HG03064 (cell line): ENCODE data around the gene RASEF.
"Not testable (repeated sequence)": the region's sequence is repeated elsewhere in the genome, so short reads cannot be mapped to it uniquely, and the experiment has no call there.

Experiments
- ATAC-seq: cut with Tn5 transposase; IDR thresholded peaks from one replicate; pipeline ENCODE4 v1.9.1; 2021; ENCODE audit warnings: low read depth; ENCODE audit not compliant: unreplicated experiment

RASEF gene

DNA sequence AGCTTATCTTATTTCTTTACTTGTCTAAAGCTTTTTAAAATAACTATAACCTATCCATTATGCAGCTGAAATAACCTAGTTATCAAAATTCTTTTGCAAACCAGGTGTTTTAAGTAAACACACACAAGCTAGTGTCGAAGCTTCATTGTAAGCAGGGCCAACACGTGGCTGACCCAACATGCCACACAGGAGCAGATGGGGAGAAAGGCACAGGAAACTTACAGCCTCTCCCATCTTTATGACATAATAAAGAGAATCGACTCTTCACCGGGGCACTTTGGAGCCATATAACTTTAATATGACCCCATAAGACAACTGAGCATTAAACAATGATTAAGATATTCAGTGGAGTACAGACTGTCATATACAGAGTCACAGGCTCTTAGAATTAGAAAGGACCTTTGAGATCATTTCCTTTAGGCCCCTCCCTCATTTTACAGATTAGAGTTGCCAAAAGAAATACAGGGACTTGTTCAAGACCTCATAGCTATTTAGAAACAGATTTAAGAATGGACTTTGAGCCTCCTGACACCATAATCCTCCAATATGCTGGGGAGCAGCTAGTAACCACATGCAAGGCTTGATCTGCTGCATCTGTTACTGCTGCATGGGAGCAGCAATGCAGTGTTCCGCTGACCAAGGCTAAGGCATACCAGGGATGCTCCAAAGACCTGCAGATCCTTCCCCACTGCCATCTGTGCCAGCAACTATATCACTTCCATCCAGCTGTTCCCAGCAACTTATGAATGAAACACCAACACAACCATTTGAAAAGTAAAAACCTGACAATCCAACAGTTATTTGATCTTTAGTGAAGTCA is 75.4 kb downstream of the RASEF start:
- no peak for ATAC-seq

DNA sequence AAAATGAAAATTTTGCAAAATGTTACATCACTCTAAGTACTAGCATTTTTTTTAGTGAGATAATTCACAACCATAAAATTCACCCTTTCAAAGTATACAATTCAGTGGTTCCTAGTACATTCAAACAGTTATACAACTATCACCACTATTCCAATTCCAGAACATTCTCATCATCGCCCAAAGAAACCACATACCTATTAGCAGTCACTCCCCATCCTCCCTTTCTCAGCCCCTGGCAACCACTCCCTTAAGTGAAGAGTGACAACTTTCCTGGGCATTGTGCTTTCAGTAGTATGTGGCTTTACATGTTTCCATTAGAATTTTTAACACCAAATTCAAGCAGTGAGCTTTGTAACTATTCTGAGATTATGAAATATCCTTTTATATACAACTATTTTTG is 81.4 kb downstream of the RASEF start:
- no peak for ATAC-seq

DNA sequence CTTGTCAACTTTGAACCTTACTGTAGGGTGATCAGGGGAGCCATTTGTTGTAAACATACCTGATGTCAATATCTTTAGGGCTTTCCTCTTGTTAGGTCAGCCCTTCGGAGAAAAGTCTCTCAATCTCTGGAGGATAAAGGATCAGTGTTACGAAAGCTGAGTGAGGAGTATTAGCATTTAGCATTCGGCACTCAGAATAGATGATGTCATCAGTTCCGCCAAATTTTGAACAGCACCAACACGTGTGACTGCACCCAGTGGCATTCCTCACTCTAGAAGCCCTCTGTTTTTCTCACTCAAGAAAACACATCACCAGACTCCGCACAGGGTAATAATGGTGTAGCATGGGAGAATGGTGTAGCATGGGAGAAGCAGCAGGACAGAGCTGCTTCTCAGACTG is 87.8 kb downstream of the RASEF start:
- ATAC-seq, result no peak

DNA sequence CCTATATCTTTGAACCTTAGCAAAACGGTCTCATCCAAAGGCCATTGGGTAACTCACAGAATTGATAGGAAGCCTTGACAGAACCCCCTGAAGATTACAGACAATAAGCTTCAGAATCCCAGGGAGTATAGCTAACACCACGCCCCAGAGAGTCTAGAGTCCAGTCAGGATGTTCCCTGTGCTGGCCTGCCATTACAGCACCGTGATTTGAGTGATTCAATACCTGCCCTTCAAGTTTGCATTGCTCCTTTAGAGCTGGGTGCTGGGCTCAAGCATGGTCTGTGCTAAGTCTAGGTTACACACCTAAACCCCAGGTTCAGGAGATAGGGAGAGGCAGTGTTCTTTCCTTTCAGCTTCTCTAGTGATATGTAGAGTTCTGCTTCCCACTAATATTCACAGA is 90.5 kb downstream of the RASEF start:
- ATAC-seq, result no peak

DNA sequence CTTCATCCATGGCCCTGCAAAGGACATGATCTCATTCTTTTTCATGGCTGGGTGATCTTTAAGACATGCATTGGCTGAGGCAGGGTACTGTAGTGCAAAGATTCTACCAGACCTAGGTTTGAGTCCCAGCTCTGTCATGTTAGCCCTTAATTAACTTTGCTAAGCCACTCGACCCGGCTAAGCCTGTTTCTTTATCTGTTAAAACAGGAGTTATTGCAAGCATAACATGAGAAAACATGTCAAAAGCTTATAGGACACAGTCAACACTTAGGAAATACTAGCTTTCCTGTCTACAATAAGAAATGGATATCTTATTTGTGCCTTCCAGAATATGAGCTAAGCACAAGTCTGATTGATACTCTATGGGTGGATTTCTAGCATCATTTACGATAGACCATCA is 92.6 kb downstream of the RASEF start:
- ATAC-seq, result no peak

DNA sequence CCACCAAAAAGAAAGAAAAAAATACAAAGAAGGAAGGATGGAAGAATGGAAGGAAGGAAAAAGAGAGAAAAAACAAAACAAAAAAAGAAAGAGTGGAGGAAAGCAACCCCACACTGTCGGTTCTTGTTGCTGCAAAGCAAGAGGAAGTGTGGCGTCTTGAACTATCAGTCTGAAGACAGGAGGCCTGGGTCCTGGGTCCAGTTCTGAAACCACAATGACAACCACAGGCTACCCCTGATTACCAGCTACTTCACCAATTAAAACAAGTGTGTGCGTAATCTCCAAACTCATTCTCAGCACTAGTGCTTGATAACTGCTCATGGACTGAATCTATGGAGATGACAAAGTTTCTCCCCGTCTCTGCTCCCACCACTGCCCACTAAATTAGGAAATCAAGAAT is 93.7 kb downstream of the RASEF start:
- ATAC-seq, result no peak

DNA sequence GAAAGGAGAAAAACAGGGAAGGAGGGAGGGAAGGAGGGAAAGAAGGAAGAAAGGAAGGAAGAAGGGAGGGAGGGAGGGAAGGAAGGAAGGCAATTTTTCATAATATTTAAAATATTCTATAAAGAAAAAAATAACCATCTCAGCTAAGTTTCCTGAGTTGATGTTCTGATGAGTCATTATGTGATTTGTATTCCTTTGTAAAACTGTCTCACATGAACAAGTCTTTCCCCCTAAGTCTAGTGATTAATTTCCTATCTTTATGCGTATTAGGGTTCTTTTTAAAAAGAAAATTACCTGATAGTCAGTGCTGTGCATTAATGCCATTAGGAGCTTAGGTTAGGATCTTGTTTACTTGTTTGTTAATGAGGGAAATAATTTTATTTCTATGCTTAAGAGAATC is 94.1 kb downstream of the RASEF start:
- no peak for ATAC-seq

DNA sequence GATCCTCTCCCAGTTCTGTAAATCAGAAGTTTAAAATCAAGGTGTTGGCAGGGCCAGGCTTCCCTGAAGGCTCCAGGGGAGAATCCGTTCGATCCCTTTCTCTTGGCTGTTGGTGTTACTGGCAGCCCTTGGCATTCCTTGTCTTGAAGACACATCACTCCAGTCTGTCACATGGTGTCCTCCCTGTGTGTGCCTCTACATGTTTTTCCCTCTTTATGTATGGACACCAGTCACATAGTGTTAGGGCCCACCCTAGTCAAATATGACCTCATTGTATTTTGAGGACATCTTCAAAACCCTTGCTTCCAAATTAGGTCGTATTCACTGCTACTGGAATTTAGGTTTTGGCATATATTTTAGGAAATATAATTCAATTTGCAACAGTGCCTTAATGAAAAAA is 94.6 kb downstream of the RASEF start:
- ATAC-seq, result no peak

DNA sequence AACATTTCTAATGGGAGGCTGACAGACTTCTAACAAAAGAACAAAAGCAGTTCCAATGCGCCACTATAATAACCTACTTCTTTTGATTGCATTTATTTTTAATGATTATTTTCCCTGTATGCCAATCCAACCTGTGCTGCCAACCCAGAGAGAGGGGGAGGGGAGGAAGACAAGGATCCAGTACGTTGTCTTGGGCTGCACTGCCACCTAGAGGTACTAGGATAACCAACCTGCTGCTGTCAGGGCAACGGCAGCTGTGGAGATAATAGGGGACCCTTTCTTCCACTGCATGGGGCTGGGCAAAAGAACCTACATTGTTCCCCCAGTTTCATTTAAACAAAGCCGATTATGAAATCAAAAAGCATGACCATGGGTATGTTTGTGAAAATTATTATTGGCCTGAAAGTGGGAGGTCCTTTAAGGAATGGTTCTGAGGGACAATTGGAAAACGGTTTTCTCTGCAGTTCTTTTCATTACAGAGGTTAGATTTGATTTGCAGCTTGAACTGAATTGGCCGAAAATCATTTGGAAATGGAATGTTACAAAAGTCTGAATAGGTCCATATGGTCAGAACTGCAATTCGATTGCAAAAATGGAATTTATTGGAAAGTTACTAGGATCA is 101.3 kb downstream of the RASEF start:
- ATAC-seq, result no peak

DNA sequence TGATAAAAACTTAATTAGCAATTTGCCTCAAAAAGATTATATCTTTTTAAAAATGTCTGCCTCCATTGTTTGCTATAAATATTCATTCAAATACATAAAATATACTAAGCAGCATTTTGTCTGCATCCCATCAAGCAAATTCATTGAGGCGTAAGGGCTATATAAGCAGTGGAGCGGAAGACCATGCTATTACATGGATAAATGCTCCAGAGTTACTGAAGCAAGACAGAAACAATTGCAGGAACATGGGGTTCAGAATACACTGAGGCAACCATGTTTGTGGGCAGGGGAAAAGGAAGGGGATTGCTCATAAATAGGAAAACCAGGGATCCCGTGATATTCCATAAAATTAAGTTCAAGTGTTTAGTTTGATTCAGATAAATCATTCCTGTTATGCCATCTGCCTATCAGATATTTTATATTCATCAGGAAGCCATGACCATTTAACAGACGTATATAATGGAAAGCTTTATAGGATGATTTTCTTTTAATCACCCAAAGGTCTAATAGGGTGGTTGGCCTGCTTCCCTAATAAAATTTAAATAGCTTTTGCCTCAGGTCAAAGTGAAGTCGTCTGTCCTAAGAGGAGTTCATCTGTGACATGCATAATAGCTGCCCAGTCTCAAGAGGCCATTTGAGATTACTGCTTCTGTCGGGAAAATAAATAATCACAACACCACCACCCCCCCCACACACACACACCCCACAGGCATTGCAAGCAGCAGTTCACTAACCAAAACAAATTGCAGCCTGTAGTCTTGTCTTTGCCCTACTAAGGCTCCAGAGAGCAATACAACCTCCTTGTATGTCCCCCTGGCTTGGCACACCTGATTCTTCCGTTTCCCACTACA is 105.2 kb downstream of the RASEF start:
- ATAC-seq, result no peak

DNA sequence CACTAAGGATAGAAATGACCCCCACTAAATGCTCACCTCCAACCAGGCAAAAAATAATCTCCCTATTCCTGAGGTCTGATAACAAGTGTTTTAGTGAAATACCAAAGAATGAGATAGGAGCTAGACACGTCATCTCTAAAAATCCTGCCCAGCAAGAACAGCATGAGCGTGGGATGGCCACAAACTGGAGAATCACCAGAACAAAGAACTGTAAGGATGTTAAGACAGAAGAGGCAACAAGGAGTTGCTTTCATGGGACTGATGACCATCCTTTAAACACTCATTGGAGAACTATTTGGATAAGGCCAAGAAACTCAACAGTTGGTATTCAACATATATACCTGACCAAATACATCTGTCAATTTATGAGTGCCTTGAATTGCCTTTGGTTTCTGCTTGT is 113.7 kb downstream of the RASEF start:
- no peak for ATAC-seq

DNA sequence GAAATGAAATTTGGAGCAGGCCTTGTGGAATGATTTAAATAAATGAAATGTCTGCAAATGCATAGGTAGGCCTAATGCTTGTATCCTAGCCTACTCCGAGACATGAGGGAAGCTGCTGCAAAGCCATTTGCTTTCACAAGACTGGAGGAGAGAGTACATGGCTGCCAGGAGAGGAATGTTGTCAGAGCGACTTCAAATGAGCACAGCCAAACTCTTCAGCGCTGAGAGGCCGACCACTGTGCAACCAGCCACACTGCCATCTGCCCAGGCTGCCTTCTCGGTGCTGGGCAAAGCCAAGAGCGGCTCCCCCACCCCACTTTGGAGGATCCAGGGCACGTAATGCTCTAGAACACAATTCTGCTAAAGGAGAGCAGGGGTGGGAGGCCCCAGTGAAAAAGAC is 122.6 kb downstream of the RASEF start:
- no peak for ATAC-seq

DNA sequence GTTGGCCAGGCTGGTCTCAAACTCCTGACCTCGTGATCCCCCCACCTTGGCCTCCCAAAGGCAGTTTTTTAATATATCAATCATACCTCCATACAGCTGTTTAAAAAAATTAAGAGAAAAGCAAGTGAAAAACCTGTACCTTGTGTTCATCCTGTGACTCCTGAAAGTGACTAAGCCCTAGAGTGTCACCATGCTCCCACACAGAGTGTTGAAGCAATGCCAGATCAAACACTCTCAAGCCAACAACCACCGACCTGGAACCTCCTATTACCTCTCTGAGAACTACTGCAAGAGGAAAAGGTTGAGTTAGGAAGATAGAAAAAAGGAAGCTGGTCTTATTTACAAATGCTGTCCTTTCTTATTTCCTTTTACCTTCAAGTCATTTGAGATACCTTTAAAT is 123.5 kb downstream of the RASEF start:
- no peak for ATAC-seq

DNA sequence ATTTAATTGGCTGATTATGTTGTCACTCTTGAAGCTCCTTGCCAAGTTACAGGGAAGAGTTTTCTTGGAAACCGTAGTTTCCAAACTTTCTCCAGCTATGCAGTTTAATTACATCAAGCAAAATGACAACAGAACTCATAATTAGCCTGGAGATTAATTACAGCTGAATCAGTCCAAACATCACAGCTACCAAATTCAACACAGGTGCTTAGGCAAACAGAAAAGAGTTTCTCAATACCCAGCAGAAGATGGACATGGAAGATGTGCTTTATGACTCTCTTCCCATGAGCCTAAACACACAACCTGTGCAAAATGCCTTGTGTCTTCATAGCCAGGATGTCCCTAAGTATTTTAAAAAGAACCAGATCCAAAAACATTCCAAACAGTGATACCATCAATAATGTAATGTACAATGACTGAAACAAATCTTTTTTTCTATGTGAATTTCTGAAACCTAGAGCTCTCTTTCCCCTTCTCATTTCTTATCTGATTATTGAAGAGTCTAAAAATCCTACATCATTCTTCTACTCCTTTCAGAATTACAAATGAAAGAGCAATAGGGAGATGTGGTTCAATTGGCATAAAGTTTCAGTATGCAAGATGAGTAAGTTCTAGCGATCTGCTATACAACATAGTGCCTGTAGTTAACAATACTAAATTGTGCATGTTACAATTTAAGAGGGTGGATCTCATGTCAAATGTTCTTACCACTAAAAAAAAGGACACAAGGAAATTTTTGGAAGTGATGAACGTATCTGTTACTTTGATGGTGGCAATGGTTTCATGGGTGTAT is 124.3 kb downstream of the RASEF start:
- ATAC-seq, result no peak

DNA sequence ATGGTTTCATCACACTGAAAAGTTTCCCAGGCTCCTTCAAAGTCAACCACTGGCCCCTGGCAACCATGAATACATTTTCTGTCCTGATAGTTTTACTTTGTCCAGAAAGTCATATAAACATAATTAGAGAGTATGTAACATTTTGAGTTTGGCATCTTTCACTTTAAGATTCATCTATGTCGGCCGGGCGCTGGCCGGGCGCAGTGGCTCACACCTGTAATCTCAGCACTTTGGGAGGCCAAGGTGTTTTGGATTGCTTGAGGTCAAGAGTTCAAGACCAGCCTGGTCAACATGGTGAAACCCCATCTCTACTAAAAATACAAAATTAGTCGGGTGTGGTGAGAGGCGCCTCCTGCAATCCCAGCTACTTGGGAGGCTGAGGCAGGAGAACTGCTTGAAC is 126.4 kb downstream of the RASEF start:
- ATAC-seq, result not testable (repeated sequence)

DNA sequence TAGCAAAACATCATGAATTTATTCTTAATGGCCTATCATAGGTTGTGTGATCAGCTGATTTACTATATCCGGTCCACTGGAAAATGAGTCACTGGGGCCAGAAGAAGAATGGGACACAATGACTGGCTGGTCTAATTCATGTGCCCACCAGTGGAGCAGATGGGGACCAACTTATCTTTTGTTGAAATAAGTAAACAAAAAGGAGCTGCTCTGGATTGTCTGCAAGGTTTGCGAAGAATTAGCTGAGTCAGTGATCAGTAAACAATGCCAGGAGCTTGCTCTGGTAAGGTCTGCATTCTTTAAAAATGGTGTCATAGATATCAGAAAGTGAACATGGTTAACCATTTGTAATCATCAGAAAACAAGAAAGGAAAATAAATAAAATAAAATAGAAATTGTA is 128.0 kb downstream of the RASEF start:
- no peak for ATAC-seq

DNA sequence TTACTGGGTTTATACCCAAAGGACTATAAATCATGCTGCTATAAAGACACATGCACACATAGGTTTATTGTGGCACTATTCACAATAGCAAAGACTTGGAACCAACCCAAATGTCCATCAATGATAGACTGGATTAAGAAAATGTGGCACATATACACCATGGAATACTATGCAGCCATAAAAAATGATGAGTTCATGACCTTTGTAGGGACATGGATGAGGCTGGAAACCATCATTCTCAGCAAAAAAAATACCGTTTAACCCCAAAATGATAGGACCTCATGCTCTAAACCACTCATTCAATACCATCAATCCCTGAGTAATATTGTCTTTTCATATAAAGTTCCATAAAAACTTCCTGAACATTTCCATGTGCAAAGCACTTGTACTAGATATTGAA is 128.9 kb downstream of the RASEF start:
- ATAC-seq, result not testable (repeated sequence)

DNA sequence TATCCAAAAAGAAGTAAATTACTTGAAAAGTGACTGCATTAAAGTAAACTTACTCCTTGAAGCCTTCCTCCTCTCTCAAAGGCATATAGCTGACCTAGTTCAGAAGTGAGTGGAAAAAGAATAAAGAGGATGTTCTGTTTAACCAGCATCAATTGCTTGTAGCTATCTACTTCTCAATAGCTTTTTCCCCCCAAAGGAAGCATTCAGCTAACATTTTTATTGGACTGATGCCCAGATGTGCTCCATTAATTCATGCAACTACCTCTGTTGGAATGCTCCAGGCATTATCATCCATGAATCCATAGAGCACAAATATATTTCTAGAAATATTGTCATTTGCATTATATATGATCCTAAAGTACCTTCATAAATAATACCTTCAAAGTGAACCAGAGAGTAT is 132.8 kb downstream of the RASEF start:
- no peak for ATAC-seq
